GM18870 (cell line): ENCODE results near the gene FSIP2.
A peak's percentile ranks its signal among the peaks of the same experiment; 100 is the strongest.

Source experiments
- ATAC-seq: cut with Tn5 transposase; IDR thresholded peaks from one replicate; pipeline ENCODE4 v1.9.1; 2021; ENCODE audit warnings: moderate library complexity; ENCODE audit not compliant: unreplicated experiment

FSIP2 gene

DNA sequence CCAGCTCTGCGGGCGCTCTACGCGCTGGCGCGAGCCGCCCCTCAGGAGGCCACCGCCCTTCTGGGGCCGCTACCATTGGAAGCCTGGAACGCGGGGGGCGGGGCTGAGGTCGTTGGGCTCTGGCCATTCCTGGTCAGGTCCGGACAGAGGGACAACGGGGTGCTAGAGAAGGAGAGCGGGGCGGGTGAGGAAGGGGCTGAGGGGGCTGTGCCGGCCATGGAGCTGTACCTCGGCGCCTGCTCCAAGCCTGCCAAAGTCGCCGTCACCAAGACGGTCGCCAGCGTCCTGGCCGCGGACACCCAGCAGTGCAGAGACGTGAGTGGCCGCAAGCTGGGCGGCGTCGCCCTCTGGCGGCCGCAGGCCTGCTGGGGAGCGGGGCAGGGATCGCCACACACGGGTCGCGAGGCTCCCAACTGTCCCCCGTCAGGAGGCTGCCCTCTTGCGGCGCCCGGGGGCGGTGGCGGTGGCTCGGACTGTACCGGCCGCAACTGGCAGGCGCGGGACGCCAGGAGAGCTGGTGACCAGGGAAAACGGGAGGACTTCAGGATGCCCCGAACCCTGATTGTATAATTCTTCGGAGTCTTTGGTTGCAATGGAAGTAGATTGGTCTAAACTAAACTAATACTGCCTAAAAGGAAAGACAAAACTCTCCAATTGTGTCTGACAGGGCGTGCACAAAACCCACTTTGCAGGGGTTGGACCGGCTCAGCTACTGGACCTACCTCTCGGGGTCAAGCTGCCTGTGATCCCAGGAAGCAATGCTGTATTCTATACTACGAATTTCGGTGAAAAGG, at the start of gene FSIP2:
TSS of gene FSIP2 (plus strand) at position 126 of the 794 bp plus-strand sequence. CDS start at position 217, 91 bp downstream.
- ATAC-seq, result peak; percentile 80

DNA sequence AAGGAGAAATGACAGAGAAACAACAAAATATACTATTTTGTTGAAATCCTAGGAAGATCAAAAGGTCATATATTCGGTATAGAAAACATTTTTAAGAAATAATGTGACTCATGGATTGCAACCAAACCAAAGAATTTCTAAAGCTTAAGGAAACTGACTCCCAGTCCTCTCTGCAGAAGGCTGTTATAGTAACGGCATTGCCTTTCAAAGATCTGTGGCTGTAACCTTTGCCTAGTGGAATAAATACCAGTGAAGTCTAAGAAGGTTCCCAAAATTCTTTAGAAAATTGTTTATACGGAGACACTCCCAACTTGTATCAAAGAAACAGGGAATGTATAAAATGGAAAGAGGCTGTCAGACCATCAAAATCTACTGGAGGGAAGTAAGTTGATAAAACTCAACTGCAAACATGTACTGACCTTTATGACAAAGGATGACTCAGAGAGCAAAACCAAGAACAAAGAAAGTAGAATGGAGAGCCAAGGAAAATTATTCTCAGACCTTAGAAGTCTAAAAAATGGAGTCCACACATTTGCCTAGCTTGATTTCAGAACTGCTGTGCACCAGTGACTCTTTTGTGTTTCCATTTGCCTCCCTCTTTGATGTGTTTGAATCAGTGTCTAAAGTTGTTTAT, 48.6 kb upstream of the FSIP2 start:
- no peak for ATAC-seq

GRCh38 chr2:185695711-185696235, 42.8 kb upstream of the FSIP2 start:
- ATAC-seq, result no peak

- no peak for ATAC-seq
These were observed 37.7 kb upstream of the FSIP2 start for GRCh38 chr2:185700883-185701282.

DNA sequence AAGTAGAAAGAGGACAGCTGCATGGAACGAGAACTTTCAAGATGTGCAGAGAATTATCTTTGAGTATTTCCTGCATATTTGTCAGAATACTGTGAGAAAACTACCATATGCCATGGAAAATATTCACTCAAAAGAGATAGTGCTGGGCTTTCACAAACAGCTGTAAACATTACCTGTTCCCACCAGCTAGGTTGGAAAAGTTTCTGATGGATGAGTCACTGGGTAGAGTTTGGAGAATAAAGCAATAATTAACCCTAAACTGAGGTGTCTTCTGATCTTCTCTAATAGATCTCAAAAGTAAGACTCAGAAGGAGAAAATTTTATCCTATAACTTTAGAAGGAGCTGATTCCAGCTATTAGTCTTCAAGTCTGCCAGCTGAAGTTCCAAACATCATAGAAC, 3.9 kb upstream of the FSIP2 start:
- ATAC-seq, result no peak

DNA sequence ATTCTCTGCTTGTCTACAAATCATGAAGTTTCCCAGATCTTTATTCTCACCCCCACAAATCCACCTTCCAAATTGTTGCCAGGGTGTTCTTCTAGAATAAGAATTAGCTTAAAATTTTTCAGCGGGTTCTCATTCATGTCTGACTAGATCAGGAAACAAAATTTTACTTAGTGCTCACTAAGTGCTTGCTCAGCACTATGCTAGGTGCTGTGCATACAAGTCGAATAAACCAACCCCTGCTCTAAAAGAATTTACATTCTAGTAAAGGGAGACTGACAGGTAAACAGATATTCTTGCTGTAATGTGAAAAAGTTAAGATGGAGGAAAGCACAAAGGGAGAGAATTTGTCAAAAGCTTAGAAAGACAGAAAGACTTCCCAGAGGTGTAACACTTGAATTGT, 2.4 kb upstream of the FSIP2 start:
- no peak for ATAC-seq

- no peak for ATAC-seq
These were observed 7.6 kb downstream of the FSIP2 start for GRCh38 chr2:185745864-185746859.

DNA sequence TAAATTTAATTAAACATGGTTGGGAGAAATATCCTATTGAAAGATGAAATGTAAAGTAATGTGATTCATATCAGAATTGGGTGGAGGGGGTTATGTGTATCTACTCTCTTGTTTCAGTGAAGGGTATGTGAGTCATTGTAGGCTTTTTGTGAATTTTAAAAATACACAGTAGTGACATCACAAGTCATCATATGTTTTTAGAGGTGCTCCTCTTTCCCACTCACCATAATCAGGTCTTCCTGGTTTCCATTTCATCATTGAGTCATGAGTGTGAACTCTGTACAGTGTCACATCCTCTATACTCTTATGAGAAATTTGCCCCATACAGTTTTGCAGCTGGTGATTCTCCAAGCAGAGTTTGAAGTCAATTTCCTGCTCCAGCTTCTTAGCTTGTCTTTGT, 18.8 kb downstream of the FSIP2 start:
- ATAC-seq, result no peak

- ATAC-seq, result no peak
These were observed 32.8 kb downstream of the FSIP2 start for GRCh38 chr2:185771396-185771795.

DNA sequence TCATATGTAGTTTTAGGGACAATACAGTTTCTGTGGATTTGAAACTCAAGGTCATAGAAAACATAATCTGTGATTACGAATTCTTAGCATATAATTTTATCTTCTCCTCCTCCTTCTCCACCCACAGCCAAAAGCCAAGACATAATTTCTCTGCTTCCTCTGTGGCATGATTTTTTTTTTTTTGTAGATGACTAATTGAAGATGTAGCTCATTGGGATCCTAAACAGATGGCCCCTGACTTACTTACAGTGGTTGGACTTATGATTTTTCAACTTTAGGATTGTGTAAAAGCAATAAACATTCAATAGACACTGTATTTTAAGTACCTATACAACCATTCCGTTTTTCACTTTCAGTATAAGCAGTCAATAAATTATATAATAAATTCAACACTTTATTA, 42.3 kb downstream of the FSIP2 start:
- no peak for ATAC-seq

DNA sequence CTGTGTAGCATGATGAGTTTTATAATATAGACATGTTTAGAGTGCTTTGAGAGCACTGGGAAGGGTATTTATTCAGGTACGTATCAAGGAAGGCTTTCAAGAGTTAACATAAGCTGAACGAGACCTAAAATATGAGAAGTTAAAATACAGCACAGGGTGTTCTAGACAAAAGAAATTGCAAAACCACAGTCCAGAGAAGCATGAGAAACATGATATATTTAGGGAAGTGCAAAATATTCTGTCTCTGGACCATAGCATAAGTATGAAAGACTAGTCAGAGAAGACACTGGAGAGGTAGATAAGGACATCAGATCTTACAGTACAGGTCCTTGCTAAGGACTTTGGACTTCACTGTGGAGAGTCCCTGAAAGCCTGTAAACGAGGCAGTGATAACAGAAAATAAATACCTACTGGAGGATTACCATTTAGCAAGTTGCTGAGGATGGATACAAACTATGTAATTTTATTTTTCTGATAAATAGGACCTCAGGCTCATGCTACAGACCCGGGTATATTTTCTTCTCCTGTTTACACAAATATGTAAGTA, 43.7 kb downstream of the FSIP2 start:
- ATAC-seq, result no peak

GRCh38 chr2:185785156-185785555, 46.6 kb downstream of the FSIP2 start:
- no peak for ATAC-seq

DNA sequence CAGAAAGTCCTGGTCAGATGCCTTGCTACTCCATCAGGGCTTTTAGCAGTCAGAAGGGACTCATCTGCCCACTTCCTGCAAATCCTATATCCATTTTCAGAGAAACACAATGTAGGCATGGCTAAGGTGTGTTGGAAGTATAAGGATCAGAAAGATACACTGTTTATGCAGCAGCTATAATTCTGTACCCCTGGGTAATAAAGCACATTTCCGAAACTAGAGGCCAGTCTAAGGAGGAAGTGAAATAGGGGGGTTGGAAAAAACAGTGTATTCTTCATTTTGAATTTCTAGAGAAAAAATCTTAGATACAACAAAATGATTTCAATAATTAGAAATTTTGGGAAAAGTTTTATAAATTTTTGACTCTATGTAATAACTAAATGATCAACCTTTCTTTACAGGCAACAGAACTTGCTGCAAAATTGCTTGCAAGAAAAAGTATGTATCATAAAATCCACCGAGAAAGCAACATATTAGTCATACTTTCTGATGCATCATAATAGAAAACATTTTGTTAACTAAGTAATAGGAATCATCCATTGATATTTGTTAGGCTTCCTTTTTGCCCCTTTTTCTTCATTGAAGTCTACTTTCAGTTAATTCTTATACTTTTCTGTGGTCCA, 47.4 kb downstream of the FSIP2 start:
- ATAC-seq, result peak; percentile 83

DNA sequence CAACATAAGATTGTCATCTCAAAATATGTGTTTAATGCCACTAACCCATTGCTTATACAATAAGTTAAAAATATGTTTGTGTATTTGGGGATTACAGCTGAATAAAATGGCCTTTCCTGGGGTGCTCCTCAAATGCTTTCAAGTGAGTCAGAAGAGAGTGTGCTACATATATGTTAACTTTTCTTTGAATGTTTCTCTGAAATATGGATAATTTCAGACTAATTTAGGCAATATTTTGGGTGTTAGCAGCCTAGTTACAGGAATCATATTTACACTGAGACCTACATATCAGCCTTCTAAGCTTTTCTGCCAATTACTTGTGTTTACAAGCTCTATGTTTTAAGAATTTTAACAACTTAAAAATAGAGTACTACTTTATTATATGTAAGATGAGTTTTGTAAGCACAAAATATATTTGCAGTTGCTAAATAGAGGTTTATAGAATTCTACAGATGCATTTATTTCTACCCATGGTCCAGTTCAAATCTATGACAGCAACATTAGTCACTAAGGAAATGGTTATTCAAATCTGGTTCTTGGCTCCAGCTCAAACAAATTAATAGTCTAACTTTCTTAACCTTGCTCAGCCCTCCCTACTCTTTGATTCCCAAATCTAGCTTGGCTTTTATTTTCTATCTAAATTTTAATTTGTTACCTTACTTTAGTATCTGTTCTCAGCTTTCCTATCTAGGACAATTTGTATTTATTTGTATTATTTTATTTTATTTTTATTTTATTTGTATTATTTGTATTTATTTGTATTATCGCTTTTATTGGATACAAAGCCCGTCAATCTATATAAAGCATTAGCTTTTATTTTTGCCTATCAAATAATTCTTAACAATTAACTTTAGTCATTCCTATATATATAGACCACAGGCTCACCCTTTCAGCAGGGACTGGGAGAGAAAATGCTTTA, 48.9 kb downstream of the FSIP2 start:
- no peak for ATAC-seq

- no peak for ATAC-seq
These were observed 51.8 kb downstream of the FSIP2 start for GRCh38 chr2:185790361-185790760.

DNA sequence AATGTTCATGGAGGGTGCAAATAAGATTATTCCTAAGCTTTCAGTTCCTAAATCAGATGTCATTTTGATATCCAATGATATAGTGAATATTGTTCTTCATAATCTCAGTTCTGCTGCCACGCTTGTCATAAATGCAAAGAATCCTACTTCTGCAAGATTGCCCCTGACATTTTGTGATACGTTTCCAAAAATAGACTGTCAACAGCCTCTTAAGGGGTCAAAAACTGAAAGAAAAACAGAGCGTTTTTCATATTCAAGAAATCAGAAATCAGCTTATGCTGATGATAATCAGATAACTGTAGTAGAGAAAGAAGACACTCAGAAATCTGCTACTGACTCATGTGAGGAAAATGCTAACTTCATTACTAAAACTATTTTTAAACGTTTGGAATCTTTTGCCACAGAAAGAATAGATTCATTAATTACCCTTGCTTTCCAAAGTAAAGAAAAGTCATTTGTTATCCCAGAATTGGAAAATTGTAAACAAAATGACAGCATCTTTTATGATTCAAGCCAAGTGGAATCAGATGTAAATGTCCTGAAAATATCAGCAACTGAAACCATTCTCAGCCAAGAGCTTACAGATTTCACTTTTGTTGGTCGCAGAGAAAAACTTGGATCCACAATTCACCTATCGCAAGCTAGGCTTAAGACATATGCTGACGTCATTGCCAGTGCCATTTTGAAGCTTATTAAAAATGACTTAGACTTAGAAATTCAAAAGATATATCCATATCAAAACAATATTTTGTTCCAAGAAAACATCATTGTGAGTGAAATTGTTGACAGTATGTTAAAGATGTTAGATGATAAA, 55.1 kb downstream of the FSIP2 start:
- no peak for ATAC-seq

DNA sequence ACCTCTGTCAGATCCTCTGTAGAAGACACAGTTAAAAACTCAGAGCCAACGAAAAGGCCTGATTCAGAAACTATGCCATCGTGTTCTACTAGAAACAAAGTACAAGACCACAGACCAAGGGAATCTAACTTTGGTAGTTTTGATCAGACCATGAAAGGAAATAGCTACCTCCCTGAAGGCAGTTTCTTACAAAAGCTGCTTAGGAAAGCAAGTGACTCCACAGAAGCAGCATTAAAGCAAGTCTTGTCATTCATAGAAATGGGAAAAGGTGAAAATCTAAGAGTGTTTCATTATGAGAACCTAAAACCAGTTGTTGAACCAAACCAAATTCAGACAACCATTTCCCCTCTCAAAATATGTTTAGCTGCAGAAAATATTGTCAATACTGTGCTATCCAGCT, 58.2 kb downstream of the FSIP2 start:
- peak; percentile 53 for ATAC-seq

DNA sequence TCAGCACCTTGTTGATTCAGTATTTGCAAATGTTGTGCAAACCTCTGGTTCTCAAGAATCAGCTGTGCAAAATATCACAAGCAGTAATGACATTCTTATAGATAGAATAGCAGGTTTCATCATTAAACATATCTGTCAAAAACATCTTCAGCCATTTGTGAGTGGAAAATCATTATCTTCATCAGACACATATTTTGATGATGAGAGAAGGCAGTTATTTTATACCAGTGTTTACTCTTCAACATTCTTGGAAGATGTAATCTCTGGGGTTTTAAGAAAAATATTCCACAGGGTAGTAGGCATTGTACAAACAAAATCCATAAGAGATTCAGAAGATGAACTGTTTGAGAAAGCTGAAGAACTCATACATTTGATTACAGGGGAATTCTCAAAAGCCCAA, 64.3 kb downstream of the FSIP2 start:
- ATAC-seq, result no peak
